H1 (cell line): Measurements from ENCODE around the gene POLR3H. TPM values are rescaled to one million over a fixed set of nuclear protein-coding genes. Genes with fewer than 3 reads are reported as not detected.

Source experiments
- polyA plus RNA-seq, 7 experiments: library from polyadenylated mRNA; depleted of rRNA in 3 of 7; stranded (reverse) in 5 of 7; unstranded in 2 of 7; fragments of >200 nt in 5 of 7; fragments of 200-250 nt in 2 of 7; gene quantifications; 1 replicate in 5 of 7; 2 replicates in 1 of 7; 4 replicates in 1 of 7; pipeline versions ENCODE4 v1.2.1 to v1.2.3, GENCODE V29; 2011 to 2013; ENCODE audit warnings: missing spikeins in 2 of 7, mixed read lengths in 2 of 7
- total RNA-seq: library from RNA; stranded (reverse); fragmentation: NEBNext Ultra II Directional; extraction: Animal tissue kit (Norgen Biotek cat#: 25700); gene quantifications from 2 replicates; pipeline ENCODE4 v1.2.1, GENCODE V29; 2021

Gene POLR3H
- total and polyA plus RNA-seq, 2 of the 8 experiments (the other 6 are each of a cell fraction or from before 2014, with no cell fraction given) = 29.7 to 39.2 TPM

Other genes starting within 250 kb of the POLR3H start
- gene ZC3H7B, start 242.9 kb downstream of the POLR3H start, total RNA-seq = 77.3 and 78.6 TPM in 2 replicates
- gene ZC3H7B, start 242.9 kb downstream of the POLR3H start, polyA plus RNA-seq (2011; rRNA removed) = 35.5 and 57.5 TPM in 2 replicates
- gene TEF, start 162.5 kb downstream of the POLR3H start, total RNA-seq = 7.4 and 8.9 TPM in 2 replicates
- gene TEF, start 162.5 kb downstream of the POLR3H start, polyA plus RNA-seq (2011; rRNA removed) = 9.0 and 14.3 TPM in 2 replicates
- gene TOB2, start 97.7 kb downstream of the POLR3H start, total RNA-seq = 52.8 and 54.1 TPM in 2 replicates
- 27.0 and 37.5 TPM in 2 replicates for gene TOB2, start 97.7 kb downstream of the POLR3H start, polyA plus RNA-seq (2011; rRNA removed)
- gene PHF5A, start 75.8 kb downstream of the POLR3H start, total RNA-seq = 109 and 135 TPM in 2 replicates
- 96.7 and 119 TPM in 2 replicates for gene PHF5A, start 75.8 kb downstream of the POLR3H start, polyA plus RNA-seq (2011; rRNA removed)
- gene ACO2, start 75.4 kb downstream of the POLR3H start, total RNA-seq = 72.4 and 75.4 TPM in 2 replicates
- 52.8 and 74.1 TPM in 2 replicates for gene ACO2, start 75.4 kb downstream of the POLR3H start, polyA plus RNA-seq (2011; rRNA removed)
- gene CSDC2, start 16.5 kb upstream of the POLR3H start, total RNA-seq = 2.3 and 2.6 TPM in 2 replicates
- gene CSDC2, start 16.5 kb upstream of the POLR3H start, polyA plus RNA-seq (2011; rRNA removed) = 2.0 and 3.2 TPM in 2 replicates
- 10.8 and 11.3 TPM in 2 replicates for gene PMM1, start 45.4 kb upstream of the POLR3H start, total RNA-seq
- 20.0 and 27.3 TPM in 2 replicates for gene PMM1, start 45.4 kb upstream of the POLR3H start, polyA plus RNA-seq (2011; rRNA removed)
- 33.7 and 34.3 TPM in 2 replicates for gene DESI1, start 76.6 kb upstream of the POLR3H start, total RNA-seq
- 27.6 and 31.2 TPM in 2 replicates for gene DESI1, start 76.6 kb upstream of the POLR3H start, polyA plus RNA-seq (2011; rRNA removed)
- gene XRCC6, start 76.8 kb upstream of the POLR3H start, total RNA-seq = 488 and 490 TPM in 2 replicates
- 150 and 157 TPM in 2 replicates for gene XRCC6, start 76.8 kb upstream of the POLR3H start, polyA plus RNA-seq (2011; rRNA removed)
- gene SNU13, start 144.4 kb upstream of the POLR3H start, total RNA-seq = 214 and 241 TPM in 2 replicates
- gene SNU13, start 144.4 kb upstream of the POLR3H start, polyA plus RNA-seq (2011; rRNA removed) = 227 and 281 TPM in 2 replicates
- gene MEI1, start 155.0 kb upstream of the POLR3H start, total RNA-seq = 0.36 and 0.54 TPM in 2 replicates
- gene MEI1, start 155.0 kb upstream of the POLR3H start, polyA plus RNA-seq (2011; rRNA removed) = 0.27 and 0.38 TPM in 2 replicates